GM11168 (cell line): ENCODE results near the gene LBH.

Source experiments
- in situ Hi-C: fragments of 300-500 bp; cut with MboI; formaldehyde crosslinking; loops from one replicate; pipeline ENCODE4 v1.12.0; 2022; ENCODE audit warnings: low sequenced_read_pairs; ENCODE audit not compliant: unreplicated experiment

LBH gene

GRCh38 chr2:30231212-30231995 lies at the start of gene LBH:
Gene LBH (plus strand): TSS chr2:30231534. CDS start chr2:30231739, 205 bp downstream.
- in situ Hi-C loops: loop anchor here (25.0 kb wide), 1 partner anchor 206 kb away; the partner anchor contains the start of gene LCLAT1

- in situ Hi-C loops: loop anchor here (10.0 kb wide), 1 partner anchor 501 kb away; no protein-coding TSS in a partner anchor
These were observed 47.3 kb upstream of the LBH start for GRCh38 chr2:30184035-30184434.

- in situ Hi-C loops: loop anchor here (10.0 kb wide), 1 partner anchor 500 kb away; no protein-coding TSS in a partner anchor
These were observed 46.2 kb upstream of the LBH start for GRCh38 chr2:30185178-30185577.

- in situ Hi-C loops: loop anchor here (10.0 kb wide), 1 partner anchor 497 kb away; no protein-coding TSS in a partner anchor
These were observed 43.0 kb upstream of the LBH start for GRCh38 chr2:30188292-30188691.

GRCh38 chr2:30190637-30191036 lies 40.7 kb upstream of the LBH start:
- in situ Hi-C loops: no loop called here

GRCh38 chr2:30191107-30191506 lies 40.2 kb upstream of the LBH start:
- in situ Hi-C loops: no loop called here

GRCh38 chr2:30191819-30192271 lies 39.5 kb upstream of the LBH start:
- in situ Hi-C loops: no loop called here

GRCh38 chr2:30192314-30192713 lies 39.0 kb upstream of the LBH start:
- in situ Hi-C loops: no loop called here

GRCh38 chr2:30193104-30193681 lies 38.1 kb upstream of the LBH start:
- in situ Hi-C loops: no loop called here

GRCh38 chr2:30194421-30194820 lies 36.9 kb upstream of the LBH start:
- in situ Hi-C loops: no loop called here

- in situ Hi-C loops: no loop called here
These were observed 36.3 kb upstream of the LBH start for GRCh38 chr2:30195016-30195415.

GRCh38 chr2:30197570-30198192 lies 33.7 kb upstream of the LBH start:
- in situ Hi-C loops: no loop called here

GRCh38 chr2:30201990-30202389 lies 29.3 kb upstream of the LBH start:
- in situ Hi-C loops: no loop called here

- in situ Hi-C loops: no loop called here
These were observed 28.2 kb upstream of the LBH start for GRCh38 chr2:30203156-30203555.

GRCh38 chr2:30204281-30204680 lies 27.1 kb upstream of the LBH start:
- in situ Hi-C loops: no loop called here

- in situ Hi-C loops: no loop called here
These were observed 25.9 kb upstream of the LBH start for GRCh38 chr2:30205456-30205855.

- in situ Hi-C loops: no loop called here
These were observed 24.6 kb upstream of the LBH start for GRCh38 chr2:30206461-30207430.

- in situ Hi-C loops: no loop called here
These were observed 22.9 kb upstream of the LBH start for GRCh38 chr2:30208453-30208852.

GRCh38 chr2:30209227-30209626 lies 22.1 kb upstream of the LBH start:
- in situ Hi-C loops: no loop called here

GRCh38 chr2:30213326-30213725 lies 18.0 kb upstream of the LBH start:
- in situ Hi-C loops: loop anchor here (5.0 kb wide), 1 partner anchor 494 kb away; no protein-coding TSS in a partner anchor
